ENCODE data around the gene DCBLD1. TPM values are rescaled to one million over a fixed set of nuclear protein-coding genes. Genes with fewer than 3 reads are reported as not detected.

Gene DCBLD1
- polyA plus RNA-seq, 1 donor (not counting 4 experiments of a cell fraction or from before 2014, with no cell fraction given), result 21.7 TPM

- Histone ChIP-seq H3K9me3 (ENCODE audit: control insufficient read depth, low read depth, low read length) (no peaks in the 10 kb centered on the region), H3K36me3 (ENCODE audit: control insufficient read depth in 2 of 2, extremely low read depth in 1 of 2, insufficient read depth in 2 of 2, low read length in 2 of 2) (peaks cover 3 to 4% of the 10 kb centered on the region in 2 experiments), H3K4me2 (ENCODE audit: control insufficient read depth, extremely low read depth, insufficient read depth, low read depth, low read length) (no peak overlapping the region), H3K4me1 (ENCODE audit: control insufficient read depth, extremely low read depth, insufficient read depth, low read length) (no peaks in the 10 kb centered on the region), H2AFZ (ENCODE audit: control insufficient read depth, low read length) (no peak overlapping the region), H3K9ac (ENCODE audit: control insufficient read depth, extremely low read depth, insufficient read depth, low read length) (no peak overlapping the region), H3K27ac (ENCODE audit: control insufficient read depth, insufficient read depth, low read length) (no peak overlapping the region), H4K20me1 (ENCODE audit: control insufficient read depth, extremely low read depth, insufficient read depth, low read length) (no peaks in the 10 kb centered on the region), H3K4me3 (ENCODE audit: control insufficient read depth in 2 of 3, extremely low read depth in 1 of 3, insufficient read depth in 2 of 3, low read depth in 1 of 3, low read length in 3 of 3) (no peak overlapping the region), H3K9me1 (ENCODE audit: control insufficient read depth, extremely low read depth, insufficient read depth, low read length) (no peaks in the 10 kb centered on the region), H3K79me2 (ENCODE audit: control insufficient read depth, insufficient read depth, low read length) (peaks cover 60% of the 10 kb centered on the region), H3K27me3 (ENCODE audit: control insufficient read depth, extremely low read depth, insufficient read depth, low read length) (no peaks in the 10 kb centered on the region)
- FAIRE-seq, result no peak
- dilution Hi-C loops (cut with MboI; ENCODE audit: extremely low pct_ligation_motif_present, low sequenced_read_pairs), result no loop called here
- DNase-seq (ENCODE audit: low read depth, low spot score), result no peak
- TF ChIP-seq CTCF (optimal IDR thresholded peaks at IDR 0.05 in 1 of 3, IDR thresholded peaks at IDR 0.05 in 1 of 3, conservative IDR thresholded peaks at IDR 0.05 in 1 of 3; ENCODE audit: extremely low read depth in 1 of 3, insufficient read depth in 2 of 3, low read length in 3 of 3), result no peak
- TF ChIP-seq EZH2 (IDR thresholded peaks at IDR 0.05; ENCODE audit: low read length), result no peak
These were observed 108.9 kb downstream of the DCBLD1 start for GRCh38 chr6:117591405-117591804.

- H2AFZ ChIP-seq (ENCODE audit: control insufficient read depth, low read length), result no peak overlapping the region
- no peaks in the 10 kb centered on the region for H3K27me3 ChIP-seq (ENCODE audit: control insufficient read depth, extremely low read depth, insufficient read depth, low read length)
- no peaks in the 10 kb centered on the region for H3K4me1 ChIP-seq (ENCODE audit: control insufficient read depth, extremely low read depth, insufficient read depth, low read length)
- no peak overlapping the region for H3K9ac ChIP-seq (ENCODE audit: control insufficient read depth, extremely low read depth, insufficient read depth, low read length)
- FAIRE-seq (no peak), DNase-seq (ENCODE audit: low read depth, low spot score) (no peak)
- peaks cover 57% of the 10 kb centered on the region for H3K79me2 ChIP-seq (ENCODE audit: control insufficient read depth, insufficient read depth, low read length)
- no peaks in the 10 kb centered on the region for H3K9me3 ChIP-seq (ENCODE audit: control insufficient read depth, low read depth, low read length)
- TF ChIP-seq CTCF (optimal IDR thresholded peaks at IDR 0.05 in 1 of 3, IDR thresholded peaks at IDR 0.05 in 1 of 3, conservative IDR thresholded peaks at IDR 0.05 in 1 of 3; ENCODE audit: extremely low read depth in 1 of 3, insufficient read depth in 2 of 3, low read length in 3 of 3) (no peak), EZH2 (IDR thresholded peaks at IDR 0.05; ENCODE audit: low read length) (no peak)
- H3K4me2 ChIP-seq (ENCODE audit: control insufficient read depth, extremely low read depth, insufficient read depth, low read depth, low read length), result no peak overlapping the region
- peaks cover 3 to 4% of the 10 kb centered on the region in 2 experiments for H3K36me3 ChIP-seq (ENCODE audit: control insufficient read depth in 2 of 2, extremely low read depth in 1 of 2, insufficient read depth in 2 of 2, low read length in 2 of 2)
- no peak overlapping the region for H3K4me3 ChIP-seq (ENCODE audit: control insufficient read depth in 2 of 3, extremely low read depth in 1 of 3, insufficient read depth in 2 of 3, low read depth in 1 of 3, low read length in 3 of 3)
- no peaks in the 10 kb centered on the region for H3K9me1 ChIP-seq (ENCODE audit: control insufficient read depth, extremely low read depth, insufficient read depth, low read length)
- dilution Hi-C loops (cut with MboI; ENCODE audit: extremely low pct_ligation_motif_present, low sequenced_read_pairs), result no loop called here
- H4K20me1 ChIP-seq (ENCODE audit: control insufficient read depth, extremely low read depth, insufficient read depth, low read length), result no peaks in the 10 kb centered on the region
- H3K27ac ChIP-seq (ENCODE audit: control insufficient read depth, insufficient read depth, low read length), result no peak overlapping the region
These were observed 110.7 kb downstream of the DCBLD1 start for GRCh38 chr6:117592983-117593759.

All from keratinocyte (primary cell).